GM19239 (cell line): ENCODE data around the gene CYP27C1.

ENCODE experiments used
- DNase-seq: peaks from one replicate; pipeline ENCODE4 v3.0.0; 2011; ENCODE audit warnings: low spot score; ENCODE audit not compliant: insufficient read length
- FAIRE-seq: peaks from 2 replicates; lab custom pipeline; 2011; peaks lifted over from hg19 to GRCh38; lab: Jason Lieb, UNC

The CYP27C1 gene

GRCh38 chr2:127134833-127135830, 85.0 kb downstream of the CYP27C1 start:
- DNase-seq (no peak), FAIRE-seq (no peak)

DNA sequence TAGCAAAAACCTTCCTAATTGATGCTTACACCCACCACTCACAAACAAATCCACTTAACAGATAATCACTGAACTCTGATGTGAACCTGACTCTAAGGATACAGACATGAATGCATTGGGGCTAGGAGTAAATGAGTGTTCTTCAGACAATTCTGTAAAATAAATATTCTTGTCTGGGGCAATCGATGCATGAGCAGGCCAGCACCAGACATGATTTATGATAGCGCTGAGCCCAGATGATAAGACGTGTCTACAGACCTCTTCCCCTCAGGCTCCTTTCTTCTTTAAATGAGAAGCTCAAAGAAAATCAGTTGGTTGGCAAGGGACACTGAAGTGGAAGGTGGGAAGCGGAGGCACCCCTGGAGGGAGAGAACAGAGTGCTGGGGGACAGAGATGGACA, 85.9 kb downstream of the CYP27C1 start:
- no peak for FAIRE-seq
- DNase-seq: no peak
